NT2/D1 (cell line): ENCODE data around the gene CXorf65.

Experiments
- DNase-seq: peaks from one replicate; pipeline ENCODE4 v3.0.0-alpha.2; 2011; ENCODE audit warnings: low read depth, low spot score
- H3K27me3 ChIP-seq: 2 replicates; pipeline ENCODE4 v1.6.0; 2011; ENCODE audit warnings: mild to moderate bottlenecking; ENCODE audit not compliant: insufficient read length, insufficient read depth
- H3K36me3 ChIP-seq: 2 replicates; pipeline ENCODE4 v1.6.1; 2011; ENCODE audit warnings: mild to moderate bottlenecking, low read length, mixed read lengths; ENCODE audit not compliant: insufficient read depth, insufficient read length
- H3K4me1 ChIP-seq: 2 replicates; pipeline ENCODE4 v1.5.1; 2011; ENCODE audit not compliant: insufficient read depth, insufficient read length
- H3K4me3 ChIP-seq: 2 replicates; pipeline ENCODE4 v1.5.1; 2011; ENCODE audit warnings: low read depth; ENCODE audit not compliant: insufficient read length
- H3K9ac ChIP-seq: 2 replicates; pipeline ENCODE4 v1.6.0; 2011; ENCODE audit warnings: low read depth; ENCODE audit not compliant: insufficient read length
- H3K9me3 ChIP-seq: 2 replicates; pipeline ENCODE4 v1.5.1; 2011; ENCODE audit warnings: mild to moderate bottlenecking, low read length; ENCODE audit not compliant: insufficient read depth
- SUZ12 ChIP-seq: IDR thresholded peaks from 2 replicates; pipeline ENCODE4 v1.6.1; 2011; ENCODE audit not compliant: insufficient read length, insufficient read depth; ENCODE audit errors: extremely low read depth
- YY1 ChIP-seq: IDR thresholded peaks from 2 replicates; pipeline ENCODE4 v1.6.1; 2011; ENCODE audit not compliant: insufficient read length, insufficient read depth
- ZNF274 ChIP-seq: IDR thresholded peaks from 2 replicates; pipeline ENCODE4 v1.6.1; 2011; ENCODE audit warnings: mild to moderate bottlenecking, low read depth, low read length

CXorf65 gene

DNA sequence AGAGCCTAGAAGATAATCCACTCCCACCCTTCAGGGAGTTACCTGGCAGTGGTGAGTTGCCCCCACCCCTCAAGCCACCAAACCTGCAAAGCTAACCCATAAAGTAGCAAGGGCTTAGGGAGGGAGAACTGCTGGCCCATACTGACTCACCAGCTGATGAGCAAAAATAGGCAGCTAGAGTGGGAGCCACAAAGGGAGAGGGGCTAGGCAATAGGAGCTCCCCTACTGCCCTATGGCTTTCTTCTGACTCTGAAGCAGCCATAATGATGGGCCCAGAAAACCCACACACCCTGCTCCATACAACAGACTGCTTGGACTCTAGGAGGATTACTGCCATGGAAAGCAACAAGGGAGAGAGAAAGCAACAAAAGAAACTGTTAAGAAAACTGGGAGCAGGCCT, 46.4 kb downstream of the CXorf65 start:
- no peak overlapping the region for H3K4me3 ChIP-seq
- no peaks in the 10 kb centered on the region for H3K9me3 ChIP-seq
- no peaks in the 10 kb centered on the region for H3K4me1 ChIP-seq
- TF ChIP-seq ZNF274 (no peak), SUZ12 (no peak), YY1 (no peak)
- peaks cover 70% of the 10 kb centered on the region for H3K36me3 ChIP-seq
- H3K27me3 ChIP-seq = no peaks in the 10 kb centered on the region
- no peak for DNase-seq
- no peak overlapping the region for H3K9ac ChIP-seq

DNA sequence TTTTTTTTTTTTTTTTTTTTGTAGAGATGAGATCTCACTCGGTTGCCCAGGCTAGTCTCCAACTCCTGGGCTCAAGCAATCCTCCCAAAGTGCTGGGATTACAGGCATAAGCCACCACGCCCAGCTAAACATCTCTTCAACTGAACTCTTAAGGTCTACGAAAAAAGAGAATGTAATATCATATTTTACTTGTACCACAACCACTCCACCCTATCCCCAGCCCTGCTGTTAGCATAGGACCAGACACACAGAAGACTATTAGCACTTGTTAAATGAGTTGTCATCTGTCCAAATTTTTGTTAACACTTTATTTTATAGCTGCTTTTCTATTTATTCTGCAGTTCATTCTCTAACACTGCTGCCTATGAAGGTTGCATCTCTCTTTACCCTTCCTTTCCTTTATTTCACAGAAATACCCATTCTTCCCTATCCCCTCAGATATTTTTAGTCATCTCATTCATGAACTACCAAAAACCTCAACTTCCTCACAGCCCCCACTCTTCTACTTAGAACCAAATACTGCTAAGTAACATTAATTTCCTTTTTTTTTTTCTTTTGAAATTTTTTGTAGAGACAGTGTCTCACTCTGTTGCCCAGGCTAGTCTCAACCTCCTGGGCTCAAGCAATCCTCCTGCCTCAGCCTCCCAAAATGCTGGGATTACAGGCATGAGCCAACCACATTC, 48.6 kb downstream of the CXorf65 start:
- no peak overlapping the region for H3K9ac ChIP-seq
- no peaks in the 10 kb centered on the region for H3K27me3 ChIP-seq
- H3K4me1 ChIP-seq = no peaks in the 10 kb centered on the region
- DNase-seq = no peak
- no peak overlapping the region for H3K4me3 ChIP-seq
- H3K9me3 ChIP-seq = no peaks in the 10 kb centered on the region
- H3K36me3 ChIP-seq = peaks cover 67% of the 10 kb centered on the region
- TF ChIP-seq ZNF274 (no peak), SUZ12 (no peak), YY1 (no peak)

DNA sequence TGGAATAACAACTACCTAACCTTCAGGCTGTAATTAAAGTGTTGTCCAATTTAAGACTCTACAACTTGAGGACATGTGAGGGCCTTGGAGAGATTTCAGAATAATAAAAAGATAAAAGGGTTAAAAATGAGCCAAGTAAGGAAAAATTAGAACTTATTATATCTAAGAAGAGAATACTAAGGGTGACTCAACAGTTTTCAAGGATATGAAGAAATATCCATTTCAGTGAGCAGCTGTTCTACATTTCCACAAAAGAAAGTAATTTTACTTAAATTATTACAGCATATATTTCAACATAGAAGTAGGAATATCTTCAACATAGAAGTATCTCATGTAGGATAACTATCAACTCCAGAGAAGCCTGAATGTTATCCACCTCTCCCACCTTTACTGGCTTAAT, 49.7 kb downstream of the CXorf65 start:
- Histone ChIP-seq H3K27me3 (no peaks in the 10 kb centered on the region), H3K4me3 (no peak overlapping the region), H3K4me1 (no peaks in the 10 kb centered on the region), H3K9ac (no peak overlapping the region), H3K9me3 (no peaks in the 10 kb centered on the region), H3K36me3 (peaks cover 62% of the 10 kb centered on the region)
- TF ChIP-seq SUZ12 (no peak), YY1 (no peak), ZNF274 (no peak)
- no peak for DNase-seq
